ENCODE data around the gene TOR1AIP1. TPM values are rescaled to one million over a fixed set of nuclear protein-coding genes. Genes with fewer than 3 reads are reported as not detected.

The TOR1AIP1 gene
- total RNA-seq, 3 donors from 2014 or later (not counting 1 experiment from before 2014, with no cell fraction given), result 55.6 to 63.9 (median 59.5) TPM

DNA sequence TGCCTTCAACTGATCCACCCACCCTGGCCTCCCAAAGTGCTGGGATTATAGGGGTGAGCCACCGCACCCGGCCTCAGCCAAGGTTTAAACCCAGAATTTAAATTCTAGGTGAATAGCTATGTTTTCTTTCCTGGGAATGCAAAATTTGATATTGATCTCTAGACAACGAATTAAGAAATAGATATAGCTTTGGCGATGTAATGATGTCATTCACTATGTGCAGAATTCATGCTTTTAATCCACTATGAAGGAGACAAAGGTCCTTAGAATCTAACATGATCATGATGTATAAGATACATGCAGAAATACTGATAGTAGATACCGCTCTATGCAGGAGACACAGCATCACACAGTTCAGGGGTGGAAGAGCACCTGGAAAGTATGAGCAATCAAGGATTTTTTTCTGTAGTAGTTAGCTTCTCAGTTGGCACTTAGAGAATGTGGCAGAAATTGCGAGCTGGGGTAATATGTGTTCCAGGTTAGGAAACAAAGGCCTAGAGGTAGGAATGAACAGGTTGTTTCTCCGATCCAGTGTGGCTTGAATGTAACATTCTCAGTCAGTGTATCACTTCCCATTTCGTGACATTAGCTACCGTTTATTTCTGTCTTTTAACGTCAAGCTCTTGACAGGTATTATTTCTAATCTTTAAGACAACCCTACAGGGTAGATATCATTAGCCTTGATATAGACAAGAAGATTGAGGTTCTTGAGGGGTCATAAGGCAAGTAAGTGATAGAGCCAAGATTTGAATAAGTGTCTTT, 69.5 kb downstream of the TOR1AIP1 start:
- H3K36me3 ChIP-seq (ENCODE audit: control insufficient read depth, insufficient read depth, low read length), result no peaks in the 10 kb centered on the region
- 77% methylated on average over 9 of the region's 10 CpGs for WGBS (ENCODE audit: insufficient coverage)
- Mint-ChIP-seq H3K27ac (peak overlapping the region; percentile 95 to 96), H3K27me3 (ENCODE audit: low read depth in 2 of 2) (no peaks in the 10 kb centered on the region), H3K9me3 (no peaks in the 10 kb centered on the region), H3K36me3 (no peaks in the 10 kb centered on the region), H3K4me3 (peak overlapping the region; percentile 93), H3K4me1 (peaks cover 41 to 42% of the 10 kb centered on the region in 2 donors)
- no peak for ATAC-seq
- DNase-seq, result no peak
- H3K27ac ChIP-seq (ENCODE audit: low read length), result peak overlapping the region; percentile 80
- H3K4me1 ChIP-seq (ENCODE audit: control insufficient read depth, insufficient read depth, low read length), result peaks cover 18% of the 10 kb centered on the region
- H3K27me3 ChIP-seq (ENCODE audit: control insufficient read depth, insufficient read depth, low read length), result no peaks in the 10 kb centered on the region
- H3K4me3 ChIP-seq (ENCODE audit: low read length), result no peak overlapping the region
- TF ChIP-seq CTCF (IDR thresholded peaks at IDR 0.05), result no peak
- H3K9me3 ChIP-seq (ENCODE audit: control insufficient read depth, insufficient read depth, low read length), result no peaks in the 10 kb centered on the region
- intact Hi-C loops (cut with micrococcal nuclease), result loop anchor here (5.0 to 10.0 kb wide), 2 partner anchors 203 to 241 kb away; partner anchors contain the start of gene QSOX1

DNA sequence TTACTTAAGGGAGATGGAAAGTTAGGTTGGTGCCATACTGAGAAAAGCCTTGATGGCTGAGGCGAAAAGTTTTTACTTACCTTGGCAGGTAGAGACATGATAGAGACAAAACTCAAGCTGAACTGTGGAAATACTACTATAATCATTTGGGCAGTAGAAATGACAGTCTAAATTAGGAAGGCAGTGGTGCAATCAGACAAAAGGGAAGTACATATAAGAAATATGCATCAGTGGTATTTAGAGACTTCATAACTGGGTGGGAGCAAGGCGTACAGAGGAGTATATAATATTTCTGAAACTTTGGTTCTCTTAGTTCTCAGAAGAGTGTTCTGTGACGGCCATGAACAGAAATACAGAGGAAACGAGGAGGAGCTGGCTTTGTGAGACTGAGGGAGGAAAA, 70.1 kb downstream of the TOR1AIP1 start:
- no peak for DNase-seq
- H3K4me3 Mint-ChIP-seq, result peak overlapping the region; percentile 93

DNA sequence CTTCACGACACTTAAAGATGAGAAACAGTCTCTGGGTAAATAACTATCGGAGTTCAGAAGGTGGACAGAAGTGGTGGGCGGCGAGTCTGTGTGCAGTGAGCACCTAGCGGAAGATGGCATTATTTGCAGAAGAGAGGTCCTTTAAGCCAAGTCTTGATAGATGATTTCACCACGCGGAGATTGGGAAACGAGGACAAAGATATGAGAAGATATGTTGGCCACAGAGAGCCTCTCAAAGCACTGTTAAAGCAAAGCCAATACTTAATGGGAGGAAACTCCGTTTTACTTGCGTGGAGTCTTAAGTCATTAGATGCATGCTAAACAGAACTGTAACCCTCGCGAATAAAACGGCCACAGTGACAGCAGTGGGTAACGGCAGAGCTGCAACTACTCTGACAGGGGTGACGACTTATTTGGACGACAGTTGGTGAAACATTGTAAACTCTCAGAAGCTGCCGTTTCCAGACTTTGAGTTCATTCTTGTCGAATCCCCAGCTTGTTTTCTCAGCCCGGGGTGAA, 71.9 kb downstream of the TOR1AIP1 start:
- no peaks in the 10 kb centered on the region for H3K27me3 Mint-ChIP-seq (ENCODE audit: low read depth in 2 of 2)
- no peak for DNase-seq
- 4% methylated on average over 19 of the region's 19 CpGs for WGBS (ENCODE audit: insufficient coverage)

More for the DNA sequence above, 70.1 kb downstream of the TOR1AIP1 start:
- H3K36me3 ChIP-seq (ENCODE audit: control insufficient read depth, insufficient read depth, low read length), result no peaks in the 10 kb centered on the region
- Mint-ChIP-seq H3K4me1 (peaks cover 44 to 45% of the 10 kb centered on the region in 2 donors), H3K27me3 (ENCODE audit: low read depth in 2 of 2) (no peaks in the 10 kb centered on the region), H3K36me3 (no peaks in the 10 kb centered on the region), H3K9me3 (no peaks in the 10 kb centered on the region), H3K27ac (peak overlapping the region; percentile 95 to 96)
- no peaks in the 10 kb centered on the region for H3K9me3 ChIP-seq (ENCODE audit: control insufficient read depth, insufficient read depth, low read length)
- TF ChIP-seq CTCF (IDR thresholded peaks at IDR 0.05), result no peak
- ATAC-seq, result no peak
- WGBS (ENCODE audit: insufficient coverage), result 84% methylated on average over 4 of the region's 4 CpGs
- H3K4me3 ChIP-seq (ENCODE audit: low read length), result no peak overlapping the region
- intact Hi-C loops (cut with micrococcal nuclease), result loop anchor here (5.0 to 10.0 kb wide), 2 partner anchors 203 to 240 kb away; partner anchors contain the start of gene QSOX1
- H3K27me3 ChIP-seq (ENCODE audit: control insufficient read depth, insufficient read depth, low read length), result no peaks in the 10 kb centered on the region
- peaks cover 18% of the 10 kb centered on the region for H3K4me1 ChIP-seq (ENCODE audit: control insufficient read depth, insufficient read depth, low read length)
- H3K27ac ChIP-seq (ENCODE audit: low read length), result peak overlapping the region; percentile 80

More for the DNA sequence above, 71.9 kb downstream of the TOR1AIP1 start:
- H3K4me1 ChIP-seq (ENCODE audit: control insufficient read depth, insufficient read depth, low read length), result peaks cover 18% of the 10 kb centered on the region
- Mint-ChIP-seq H3K9me3 (no peaks in the 10 kb centered on the region), H3K4me3 (peak overlapping the region; percentile 93), H3K36me3 (no peaks in the 10 kb centered on the region), H3K4me1 (peaks cover 50 to 53% of the 10 kb centered on the region in 2 donors), H3K27ac (peak overlapping the region; percentile 95 to 96)
- peak overlapping the region; percentile 69 for H3K4me3 ChIP-seq (ENCODE audit: low read length)
- no peaks in the 10 kb centered on the region for H3K27me3 ChIP-seq (ENCODE audit: control insufficient read depth, insufficient read depth, low read length)
- H3K36me3 ChIP-seq (ENCODE audit: control insufficient read depth, insufficient read depth, low read length), result no peaks in the 10 kb centered on the region
- no peaks in the 10 kb centered on the region for H3K9me3 ChIP-seq (ENCODE audit: control insufficient read depth, insufficient read depth, low read length)
- peak; percentile 21 for TF ChIP-seq CTCF (IDR thresholded peaks at IDR 0.05)
- ATAC-seq, result peak; percentile 6 to 22 (median 14)
- intact Hi-C loops (cut with micrococcal nuclease), result loop anchor here (1.0 to 10.0 kb wide), 3 partner anchors 72 to 238 kb away; partner anchors contain the start of genes QSOX1 and TOR1AIP1
- H3K27ac ChIP-seq (ENCODE audit: low read length), result peak overlapping the region; percentile 80
